ENCODE results near the gene TWSG1. TPM values are rescaled to one million over a fixed set of nuclear protein-coding genes. Genes with fewer than 3 reads are reported as not detected.

The TWSG1 gene
- total RNA-seq, 1 experiment from 2014 or later: 39.4 TPM

- Histone ChIP-seq H3K9me3 (replicated peaks) (no peaks in the 10 kb centered on the region), H3K27me3 (no peaks in the 10 kb centered on the region), H3K4me1 (no peaks in the 10 kb centered on the region), H3K27ac (no peak overlapping the region), H3K4me3 (no peak overlapping the region), H3K36me3 (no peaks in the 10 kb centered on the region)
- no peak for DNase-seq
Measured at GRCh38 chr18:9325716-9326115, 8.9 kb upstream of the TWSG1 start.

- no peak overlapping the region for H3K27ac ChIP-seq
- H3K4me3 ChIP-seq: no peak overlapping the region
- H3K4me1 ChIP-seq: 0 out of 2 replicates have a peak, but pooled peaks cover 4% of the 10 kb centered on the region
- no peaks in the 10 kb centered on the region for H3K9me3 ChIP-seq (replicated peaks)
- no peaks in the 10 kb centered on the region for H3K27me3 ChIP-seq
- no peaks in the 10 kb centered on the region for H3K36me3 ChIP-seq
- no peak for DNase-seq
Measured at GRCh38 chr18:9328776-9329175, 5.8 kb upstream of the TWSG1 start.

GRCh38 chr18:9329471-9329870 lies 5.1 kb upstream of the TWSG1 start:
- H3K9me3 ChIP-seq (replicated peaks): no peaks in the 10 kb centered on the region
- H3K36me3 ChIP-seq: no peaks in the 10 kb centered on the region
- 0 out of 2 replicates have a peak, but pooled peaks cover 4% of the 10 kb centered on the region for H3K4me1 ChIP-seq
- H3K27me3 ChIP-seq: no peaks in the 10 kb centered on the region
- DNase-seq: no peak
- no peak overlapping the region for H3K27ac ChIP-seq
- no peak overlapping the region for H3K4me3 ChIP-seq

GRCh38 chr18:9330419-9330818 lies 4.2 kb upstream of the TWSG1 start:
- H3K4me1 ChIP-seq: 0 out of 2 replicates have a peak, but pooled peaks cover 4% of the 10 kb centered on the region
- no peak overlapping the region for H3K27ac ChIP-seq
- DNase-seq: no peak

GRCh38 chr18:9333441-9334328 lies 888 bp upstream of the TWSG1 start:
- Histone ChIP-seq H3K36me3 (no peaks in the 10 kb centered on the region), H3K27ac (peak overlapping the region; percentile 44), H3K4me1 (0 out of 2 replicates have a peak, but pooled peaks cover 4% of the 10 kb centered on the region), H3K4me3 (peak overlapping the region; percentile 87), H3K27me3 (no peaks in the 10 kb centered on the region), H3K9me3 (replicated peaks) (no peaks in the 10 kb centered on the region)
- DNase-seq: peak in 1 of 2 experiments; percentile 16

More at GRCh38 chr18:9330419-9330818, 4.2 kb upstream of the TWSG1 start:
- Histone ChIP-seq H3K36me3 (no peaks in the 10 kb centered on the region), H3K4me3 (no peak overlapping the region), H3K9me3 (replicated peaks) (no peaks in the 10 kb centered on the region), H3K27me3 (no peaks in the 10 kb centered on the region)

- Histone ChIP-seq H3K4me1 (0 out of 2 replicates have a peak, but pooled peaks cover 4% of the 10 kb centered on the region), H3K4me3 (peak overlapping the region; percentile 87), H3K27me3 (no peaks in the 10 kb centered on the region), H3K27ac (peak overlapping the region; percentile 52; the same call in 1 of the 2 replicates), H3K36me3 (no peaks in the 10 kb centered on the region), H3K9me3 (replicated peaks) (no peaks in the 10 kb centered on the region)
- no peak for DNase-seq
Measured at GRCh38 chr18:9334973-9335696, 562 bp downstream of the TWSG1 start.

- no peak for DNase-seq
- H3K4me1 ChIP-seq: 0 out of 2 replicates have a peak, but pooled peaks cover 4% of the 10 kb centered on the region
- H3K4me3 ChIP-seq: peak overlapping the region; percentile 87
- no peaks in the 10 kb centered on the region for H3K9me3 ChIP-seq (replicated peaks)
- no peaks in the 10 kb centered on the region for H3K36me3 ChIP-seq
- H3K27me3 ChIP-seq: no peaks in the 10 kb centered on the region
- no peak overlapping the region; the same call in 1 of the 2 replicates for H3K27ac ChIP-seq
Measured at GRCh38 chr18:9335697-9336045, 1.1 kb downstream of the TWSG1 start.

- Histone ChIP-seq H3K4me1 (0 out of 2 replicates have a peak, but pooled peaks cover 4% of the 10 kb centered on the region), H3K27me3 (no peaks in the 10 kb centered on the region), H3K9me3 (replicated peaks) (no peaks in the 10 kb centered on the region), H3K27ac (no peak overlapping the region), H3K36me3 (no peaks in the 10 kb centered on the region), H3K4me3 (no peak overlapping the region)
- DNase-seq: no peak
Measured at GRCh38 chr18:9336827-9337226, 2.3 kb downstream of the TWSG1 start.

- Histone ChIP-seq H3K27me3 (no peaks in the 10 kb centered on the region), H3K36me3 (no peaks in the 10 kb centered on the region), H3K4me1 (0 out of 2 replicates have a peak, but pooled peaks cover 4% of the 10 kb centered on the region), H3K27ac (no peak overlapping the region), H3K4me3 (no peak overlapping the region), H3K9me3 (replicated peaks) (no peaks in the 10 kb centered on the region)
- no peak for DNase-seq
Measured at GRCh38 chr18:9337873-9338272, 3.3 kb downstream of the TWSG1 start.

- 0 out of 2 replicates have a peak, but pooled peaks cover 5% of the 10 kb centered on the region for H3K36me3 ChIP-seq
Measured at GRCh38 chr18:9340472-9340871, 5.9 kb downstream of the TWSG1 start.

GRCh38 chr18:9343577-9343976 lies 9.0 kb downstream of the TWSG1 start:
- Histone ChIP-seq H3K27ac (no peak overlapping the region), H3K36me3 (0 out of 2 replicates have a peak, but pooled peaks cover 5% of the 10 kb centered on the region), H3K4me1 (peaks cover 9% of the 10 kb centered on the region), H3K4me3 (no peak overlapping the region), H3K9me3 (replicated peaks) (no peaks in the 10 kb centered on the region), H3K27me3 (no peaks in the 10 kb centered on the region)
- no peak for DNase-seq

More at GRCh38 chr18:9340472-9340871, 5.9 kb downstream of the TWSG1 start:
- H3K4me1 ChIP-seq: no peaks in the 10 kb centered on the region
- H3K9me3 ChIP-seq (replicated peaks): no peaks in the 10 kb centered on the region
- H3K27ac ChIP-seq: no peak overlapping the region
- no peaks in the 10 kb centered on the region for H3K27me3 ChIP-seq
- no peak for DNase-seq
- H3K4me3 ChIP-seq: no peak overlapping the region

GRCh38 chr18:9346775-9347174 lies 12.2 kb downstream of the TWSG1 start:
- Histone ChIP-seq H3K4me1 (peaks cover 16% of the 10 kb centered on the region), H3K9me3 (replicated peaks) (no peaks in the 10 kb centered on the region), H3K27me3 (no peaks in the 10 kb centered on the region), H3K27ac (no peak overlapping the region), H3K4me3 (no peak overlapping the region), H3K36me3 (0 out of 2 replicates have a peak, but pooled peaks cover 5% of the 10 kb centered on the region)
- DNase-seq: no peak

- no peak overlapping the region for H3K4me3 ChIP-seq
- H3K4me1 ChIP-seq: peaks cover 16% of the 10 kb centered on the region
- peak; percentile 25 to 52 for DNase-seq
- no peaks in the 10 kb centered on the region for H3K27me3 ChIP-seq
- peak overlapping the region; percentile 39 for H3K27ac ChIP-seq
- no peaks in the 10 kb centered on the region for H3K9me3 ChIP-seq (replicated peaks)
- 0 out of 2 replicates have a peak, but pooled peaks cover 5% of the 10 kb centered on the region for H3K36me3 ChIP-seq
Measured at GRCh38 chr18:9348079-9348671, 13.6 kb downstream of the TWSG1 start.

GRCh38 chr18:9348766-9349165 lies 14.2 kb downstream of the TWSG1 start:
- Histone ChIP-seq H3K27me3 (no peaks in the 10 kb centered on the region), H3K4me3 (no peak overlapping the region), H3K4me1 (peaks cover 16% of the 10 kb centered on the region), H3K27ac (peak overlapping the region; percentile 39; the same call in 1 of the 2 replicates), H3K36me3 (0 out of 2 replicates have a peak, but pooled peaks cover 3% of the 10 kb centered on the region), H3K9me3 (replicated peaks) (no peaks in the 10 kb centered on the region)
- peak in 1 of 2 experiments; percentile 1 for DNase-seq

Data from SJCRH30 (cell line).